Upper lobe of left lung (tissue), 4 donors: ENCODE results near the gene BSN.

Experiments used
- CTCF ChIP-seq, 6 experiments: fragments of 450-650 bp in 4 of 6; fragments of 200-600 bp in 2 of 6; sonication (generic) in 2 of 6; IDR thresholded peaks; one replicate each; pipeline ENCODE4 v1.5.1; 2016 to 2019; ENCODE audit warnings: antibody characterized with exemption in 6 of 6
- EP300 ChIP-seq, 4 donors: sonication (generic); formaldehyde crosslinking; IDR thresholded peaks; one replicate each; pipeline ENCODE4 v1.5.1; 2017; ENCODE audit warnings: antibody characterized with exemption in 4 of 4, control low read depth in 2 of 4

DNA sequence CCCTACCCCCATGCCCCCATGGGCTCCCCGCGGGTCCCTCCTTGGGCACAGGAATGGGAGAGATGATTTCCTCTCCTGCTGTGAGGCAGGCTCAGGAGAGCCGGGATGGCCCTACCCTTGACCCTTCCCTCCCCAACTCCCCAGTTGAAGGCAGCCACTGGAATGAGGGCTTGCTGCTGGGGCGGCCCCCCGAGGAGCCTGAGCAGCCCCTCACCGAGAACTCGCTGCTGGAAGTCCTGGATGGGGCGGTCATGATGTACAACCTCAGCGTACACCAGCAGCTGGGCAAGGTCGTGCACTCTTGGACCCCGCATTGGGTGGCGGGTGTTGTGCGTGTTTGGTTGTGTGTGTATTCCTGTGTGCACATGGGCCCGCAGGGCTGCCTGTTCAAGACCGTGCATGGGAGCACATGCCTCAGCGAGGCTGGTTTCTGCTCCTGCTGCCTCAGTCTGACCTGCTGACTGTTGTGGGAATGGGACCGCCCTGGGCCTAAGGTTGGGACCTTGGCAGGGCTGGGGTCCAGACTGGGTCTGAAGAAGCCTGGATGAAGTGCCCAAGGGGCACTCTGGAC is 151.2 kb downstream of the BSN start:
- TF ChIP-seq CTCF (IDR thresholded peaks at IDR 0.05) (no peak), EP300 (IDR thresholded peaks at IDR 0.05) (no peak)
